ENCODE results near the gene NDUFS6. TPM values are rescaled to one million over a fixed set of nuclear protein-coding genes. Genes with fewer than 3 reads are reported as not detected.
"Not testable (repeated sequence)": the region's sequence is repeated elsewhere in the genome, so short reads cannot be mapped to it uniquely, and the experiment has no call there.

NDUFS6 gene
- total and polyA plus RNA-seq, 5 donors from 2014 or later = 21.6 to 98.7 (median 74.6) TPM

- Histone ChIP-seq H3K4me3 (ENCODE audit: low read depth, low read length) (no peak overlapping the region), H3K27ac (ENCODE audit: insufficient read depth, low read length, poor library complexity, severe bottlenecking) (no peak overlapping the region), H3K27me3 (ENCODE audit: control insufficient read depth, insufficient read depth, low read length) (no peaks in the 10 kb centered on the region), H3K36me3 (ENCODE audit: control insufficient read depth, insufficient read depth, low read length) (peaks cover 14% of the 10 kb centered on the region), H3K4me1 (ENCODE audit: control insufficient read depth, insufficient read depth, low read length, poor library complexity, severe bottlenecking) (peaks cover 61% of the 10 kb centered on the region), H3K9me3 (ENCODE audit: control insufficient read depth in 2 of 2, low read length in 2 of 2) (no peaks in the 10 kb centered on the region)
- Mint-ChIP-seq H3K27ac (no peak overlapping the region), H3K27me3 (no peaks in the 10 kb centered on the region), H3K4me1 (peaks cover 8 to 71% (median 41%) of the 10 kb centered on the region in 4 donors), H3K4me3 (peak overlapping the region; percentile 4 to 99 (median 95)), H3K36me3 (peaks cover 10% of the 10 kb centered on the region), H3K9me3 (peaks cover 0 to 2% (median 0%) of the 10 kb centered on the region in 7 donors)
- ATAC-seq (ENCODE audit: low read depth in 2 of 2) = no peak
- DNase-seq = no peak
Observed at GRCh38 chr5:1797855-1798254, 3.4 kb upstream of the NDUFS6 start.

- Mint-ChIP-seq H3K4me1 (peaks cover 6 to 71% (median 40%) of the 10 kb centered on the region in 4 donors), H3K27ac (peak overlapping the region; percentile 38 to 88 (median 76)), H3K4me3 (peak overlapping the region; percentile 93 to 99 (median 98)), H3K36me3 (peaks cover 18% of the 10 kb centered on the region)
- not testable (repeated sequence) for H3K27me3 ChIP-seq (ENCODE audit: control insufficient read depth, insufficient read depth, low read length); DNase-seq; H3K27me3 Mint-ChIP-seq; H3K9me3 Mint-ChIP-seq; ATAC-seq (ENCODE audit: low read depth in 2 of 2); H3K9me3 ChIP-seq (ENCODE audit: control insufficient read depth in 2 of 2, low read length in 2 of 2)
- H3K27ac ChIP-seq (ENCODE audit: insufficient read depth, low read length, poor library complexity, severe bottlenecking) = peak overlapping the region; percentile 90
- peaks cover 54% of the 10 kb centered on the region for H3K4me1 ChIP-seq (ENCODE audit: control insufficient read depth, insufficient read depth, low read length, poor library complexity, severe bottlenecking)
- peaks cover 19% of the 10 kb centered on the region for H3K36me3 ChIP-seq (ENCODE audit: control insufficient read depth, insufficient read depth, low read length)
- H3K4me3 ChIP-seq (ENCODE audit: low read depth, low read length) = peak overlapping the region; percentile 71
Observed at GRCh38 chr5:1798589-1798988, 2.6 kb upstream of the NDUFS6 start.

- Histone ChIP-seq H3K36me3 (ENCODE audit: control insufficient read depth, insufficient read depth, low read length) (peaks cover 25% of the 10 kb centered on the region), H3K4me3 (ENCODE audit: low read depth, low read length) (peak overlapping the region; percentile 71), H3K9me3 (ENCODE audit: control insufficient read depth in 2 of 2, low read length in 2 of 2) (no peaks in the 10 kb centered on the region), H3K27ac (ENCODE audit: insufficient read depth, low read length, poor library complexity, severe bottlenecking) (peak overlapping the region; percentile 90), H3K27me3 (ENCODE audit: control insufficient read depth, insufficient read depth, low read length) (no peaks in the 10 kb centered on the region), H3K4me1 (ENCODE audit: control insufficient read depth, insufficient read depth, low read length, poor library complexity, severe bottlenecking) (peaks cover 50% of the 10 kb centered on the region)
- DNase-seq (peak in 1 of 3 donors; percentile 45), ATAC-seq (ENCODE audit: low read depth in 2 of 2) (peak in 1 of 2 donors; percentile 18)
- peak overlapping the region; percentile 14 to 88 (median 76) for H3K27ac Mint-ChIP-seq
- peak overlapping the region; percentile 93 to 99 (median 98) for H3K4me3 Mint-ChIP-seq
- H3K27me3 Mint-ChIP-seq = no peaks in the 10 kb centered on the region
- H3K36me3 Mint-ChIP-seq = peaks cover 23% of the 10 kb centered on the region
- peaks cover 0 to 1% (median 0%) of the 10 kb centered on the region in 7 donors for H3K9me3 Mint-ChIP-seq
- H3K4me1 Mint-ChIP-seq = peaks cover 6 to 71% (median 43%) of the 10 kb centered on the region in 4 donors
Observed at GRCh38 chr5:1799110-1799601, 2.1 kb upstream of the NDUFS6 start.

- Histone ChIP-seq H3K27ac (ENCODE audit: insufficient read depth, low read length, poor library complexity, severe bottlenecking) (peak within 1 kb of the TSS; percentile 90), H3K4me1 (ENCODE audit: control insufficient read depth, insufficient read depth, low read length, poor library complexity, severe bottlenecking) (peaks cover 44% of the 10 kb centered on the region), H3K9me3 (ENCODE audit: control insufficient read depth in 2 of 2, low read length in 2 of 2) (no peaks in the 10 kb centered on the region), H3K36me3 (ENCODE audit: control insufficient read depth, insufficient read depth, low read length) (peaks cover 32% of the 10 kb centered on the region), H3K27me3 (ENCODE audit: control insufficient read depth, insufficient read depth, low read length) (no peaks in the 10 kb centered on the region), H3K4me3 (ENCODE audit: low read depth, low read length) (peak within 1 kb of the TSS; percentile 98)
- Mint-ChIP-seq H3K36me3 (peaks cover 29% of the 10 kb centered on the region), H3K27me3 (no peaks in the 10 kb centered on the region), H3K4me3 (peak within 1 kb of the TSS; percentile 93 to 99 (median 98)), H3K9me3 (peaks cover 0 to 1% (median 0%) of the 10 kb centered on the region in 7 donors), H3K27ac (peak within 1 kb of the TSS; percentile 97 to 99 (median 98)), H3K4me1 (peaks cover 6 to 74% (median 44%) of the 10 kb centered on the region in 4 donors)
- ATAC-seq (ENCODE audit: low read depth in 2 of 2) (peak; percentile 73 to 75), DNase-seq (peak; percentile 87 to 94 (median 88))
Observed at GRCh38 chr5:1799602-1800471, 1.4 kb upstream of the NDUFS6 start, which contains the start of gene MRPL36. Gene MRPL36 (minus strand): TSS chr5:1799837. CDS start chr5:1798935, 902 bp downstream.

- peaks cover 44% of the 10 kb centered on the region for H3K4me1 ChIP-seq (ENCODE audit: control insufficient read depth, insufficient read depth, low read length, poor library complexity, severe bottlenecking)
- peak overlapping the region; percentile 93 to 99 (median 98) for H3K4me3 Mint-ChIP-seq
- peaks cover 6 to 74% (median 40%) of the 10 kb centered on the region in 4 donors for H3K4me1 Mint-ChIP-seq
- H3K9me3 Mint-ChIP-seq = peaks cover 0 to 1% (median 0%) of the 10 kb centered on the region in 7 donors
- no peaks in the 10 kb centered on the region for H3K27me3 ChIP-seq (ENCODE audit: control insufficient read depth, insufficient read depth, low read length)
- no peaks in the 10 kb centered on the region for H3K27me3 Mint-ChIP-seq
- peak; percentile 59 to 70 for ATAC-seq (ENCODE audit: low read depth in 2 of 2)
- H3K36me3 ChIP-seq (ENCODE audit: control insufficient read depth, insufficient read depth, low read length) = peaks cover 40% of the 10 kb centered on the region
- peak overlapping the region; percentile 97 to 99 (median 98) for H3K27ac Mint-ChIP-seq
- peaks cover 36% of the 10 kb centered on the region for H3K36me3 Mint-ChIP-seq
- DNase-seq = peak; percentile 37 to 76 (median 72)
- H3K9me3 ChIP-seq (ENCODE audit: control insufficient read depth in 2 of 2, low read length in 2 of 2) = no peaks in the 10 kb centered on the region
- peak overlapping the region; percentile 98 for H3K4me3 ChIP-seq (ENCODE audit: low read depth, low read length)
- peak overlapping the region; percentile 90 for H3K27ac ChIP-seq (ENCODE audit: insufficient read depth, low read length, poor library complexity, severe bottlenecking)
Observed at GRCh38 chr5:1800472-1801221, 560 bp upstream of the NDUFS6 start.

- Histone ChIP-seq H3K4me1 (ENCODE audit: control insufficient read depth, insufficient read depth, low read length, poor library complexity, severe bottlenecking) (peaks cover 44% of the 10 kb centered on the region), H3K27ac (ENCODE audit: insufficient read depth, low read length, poor library complexity, severe bottlenecking) (peak overlapping the region; percentile 90), H3K36me3 (ENCODE audit: control insufficient read depth, insufficient read depth, low read length) (peaks cover 45% of the 10 kb centered on the region), H3K4me3 (ENCODE audit: low read depth, low read length) (peak overlapping the region; percentile 98), H3K9me3 (ENCODE audit: control insufficient read depth in 2 of 2, low read length in 2 of 2) (no peaks in the 10 kb centered on the region), H3K27me3 (ENCODE audit: control insufficient read depth, insufficient read depth, low read length) (no peaks in the 10 kb centered on the region)
- DNase-seq (no peak), ATAC-seq (ENCODE audit: low read depth in 2 of 2) (no peak)
- peak overlapping the region; percentile 93 to 99 (median 98) for H3K4me3 Mint-ChIP-seq
- H3K9me3 Mint-ChIP-seq = peaks cover 0 to 1% (median 0%) of the 10 kb centered on the region in 7 donors
- peaks cover 6 to 73% (median 37%) of the 10 kb centered on the region in 4 donors for H3K4me1 Mint-ChIP-seq
- no peaks in the 10 kb centered on the region for H3K27me3 Mint-ChIP-seq
- H3K27ac Mint-ChIP-seq = peak overlapping the region in 2 of 3 donors; percentile 69 to 98
- peaks cover 43% of the 10 kb centered on the region for H3K36me3 Mint-ChIP-seq
Observed at GRCh38 chr5:1801967-1802295, 724 bp downstream of the NDUFS6 start.

GRCh38 chr5:1803192-1803591 lies 2.0 kb downstream of the NDUFS6 start:
- H3K36me3 Mint-ChIP-seq = peaks cover 45% of the 10 kb centered on the region
- no peak for DNase-seq
- peak overlapping the region; percentile 38 to 76 (median 67) for H3K27ac Mint-ChIP-seq
- ATAC-seq (ENCODE audit: low read depth in 2 of 2) = no peak
- Histone ChIP-seq H3K27me3 (ENCODE audit: control insufficient read depth, insufficient read depth, low read length) (no peaks in the 10 kb centered on the region), H3K36me3 (ENCODE audit: control insufficient read depth, insufficient read depth, low read length) (peaks cover 52% of the 10 kb centered on the region), H3K9me3 (ENCODE audit: control insufficient read depth in 2 of 2, low read length in 2 of 2) (no peaks in the 10 kb centered on the region), H3K4me3 (ENCODE audit: low read depth, low read length) (no peak overlapping the region), H3K27ac (ENCODE audit: insufficient read depth, low read length, poor library complexity, severe bottlenecking) (no peak overlapping the region), H3K4me1 (ENCODE audit: control insufficient read depth, insufficient read depth, low read length, poor library complexity, severe bottlenecking) (peaks cover 35% of the 10 kb centered on the region)
- H3K4me1 Mint-ChIP-seq = peaks cover 11 to 66% (median 36%) of the 10 kb centered on the region in 4 donors
- H3K4me3 Mint-ChIP-seq = peak overlapping the region; percentile 27 to 99 (median 70)
- H3K27me3 Mint-ChIP-seq = no peaks in the 10 kb centered on the region
- peaks cover 0 to 1% (median 0%) of the 10 kb centered on the region in 7 donors for H3K9me3 Mint-ChIP-seq
